ENCODE measurements around the gene PRR33. TPM values are rescaled to one million over a fixed set of nuclear protein-coding genes. Genes with fewer than 3 reads are reported as not detected.
"Not testable (repeated sequence)": the region's sequence is repeated elsewhere in the genome, so short reads cannot be mapped to it uniquely, and the experiment has no call there.

The PRR33 gene
- total RNA-seq, 1 donor from 2014 or later, result 0.75 TPM

DNA sequence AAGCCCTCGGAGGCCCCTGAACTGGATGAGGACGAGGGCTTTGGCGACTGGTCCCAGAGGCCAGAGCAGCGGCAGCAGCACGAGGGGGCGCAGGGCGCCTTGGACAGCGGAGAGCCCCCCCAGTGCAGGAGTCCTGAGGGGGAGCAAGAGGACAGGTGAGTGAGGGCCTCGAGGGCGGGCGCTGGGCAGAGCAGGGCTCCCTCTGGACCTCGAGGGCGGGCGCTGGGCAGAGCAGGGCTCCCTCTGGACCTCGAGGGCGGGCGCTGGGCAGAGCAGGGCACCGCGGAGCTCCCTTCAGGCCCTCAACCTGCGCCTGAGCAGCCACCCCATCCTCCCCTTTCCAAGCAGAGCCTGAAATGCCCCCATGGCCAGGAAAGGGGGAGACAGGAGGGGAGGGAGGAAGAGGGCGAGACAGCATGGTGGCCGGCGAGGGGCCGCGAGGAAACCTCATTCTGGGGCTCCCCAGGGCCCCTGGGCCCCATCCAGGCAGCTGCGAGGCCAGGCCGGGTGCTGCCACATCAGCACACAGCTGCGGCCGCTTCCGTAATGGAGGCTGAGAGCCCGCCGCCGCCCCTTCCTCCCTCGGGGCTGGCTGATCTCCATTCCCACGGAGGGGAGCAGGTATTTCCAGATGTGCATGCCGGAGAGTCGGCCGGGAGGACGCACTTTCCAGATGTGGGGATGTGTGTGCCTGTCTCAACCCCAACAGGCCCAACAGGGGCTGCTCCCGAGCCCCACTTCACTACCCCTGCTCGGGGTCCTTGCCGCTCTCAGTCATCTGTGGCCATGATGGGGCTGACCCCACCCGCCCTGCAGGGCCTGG is 10.0 kb downstream of the PRR33 start:
- intact Hi-C loops (cut with DNase I), result loop anchor here (2.0 to 5.0 kb wide), 4 partner anchors 36 to 269 kb away; partner anchors contain the start of genes TNNI2 and TNNT3

GRCh38 chr11:1880746-1881441 is 10.8 kb downstream of the PRR33 start:
- DNase-seq (ENCODE audit: low spot score), result no peak
- intact Hi-C loops (cut with DNase I), result loop anchor here (5.0 kb wide), 3 partner anchors 36 to 189 kb away; partner anchors contain the start of genes TNNI2 and TNNT3

More for the DNA sequence above, 10.0 kb downstream of the PRR33 start:
- peak; percentile 63 for DNase-seq (ENCODE audit: low spot score)

DNA sequence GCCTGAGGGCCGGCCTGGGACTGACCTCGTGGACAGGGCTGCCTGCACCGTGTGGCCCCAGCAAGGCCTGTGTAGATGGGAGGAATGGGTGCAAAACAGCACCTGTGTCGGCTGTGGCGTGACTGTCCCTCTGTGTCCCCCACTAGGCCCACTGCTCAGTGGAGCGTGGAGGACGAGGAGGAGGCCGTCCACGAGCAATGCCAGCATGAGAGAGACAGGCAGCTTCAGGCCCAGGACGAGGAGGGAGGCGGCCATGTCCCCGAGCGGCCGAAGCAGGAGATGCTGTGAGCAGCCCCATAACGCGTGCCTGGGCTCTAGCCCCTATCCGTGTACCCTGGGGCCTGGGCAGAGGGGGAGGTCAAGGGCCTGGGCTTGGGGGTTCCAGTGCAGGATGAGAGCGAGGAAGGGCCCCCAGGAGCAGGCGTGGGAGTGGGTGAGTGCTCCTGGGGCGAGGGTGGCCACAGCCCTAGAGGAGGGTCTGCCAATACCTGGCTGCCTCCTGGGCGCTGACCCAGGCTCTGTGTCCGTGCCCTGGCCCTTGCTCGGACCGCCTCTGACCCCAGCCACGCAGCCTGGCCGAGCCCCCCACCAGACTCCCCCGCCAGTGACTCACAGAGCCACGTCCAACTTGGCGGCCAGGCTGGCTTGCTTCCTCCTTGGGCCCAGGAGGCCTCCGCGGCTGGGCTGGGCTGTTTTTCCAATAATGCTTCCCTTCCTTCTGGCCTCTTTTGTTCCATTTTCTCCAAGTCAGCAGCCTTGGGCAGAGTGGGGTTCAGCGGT is 11.6 kb downstream of the PRR33 start:
- DNase-seq (ENCODE audit: low spot score), result peak; percentile 67
- intact Hi-C loops (cut with DNase I), result loop anchor here (5.0 kb wide), 3 partner anchors 37 to 188 kb away; partner anchors contain the start of genes TNNI2 and TNNT3

- intact Hi-C loops (cut with DNase I), result no loop called here
- DNase-seq (ENCODE audit: low spot score), result no peak
Observed at GRCh38 chr11:1879342-1879940, 12.3 kb downstream of the PRR33 start.

GRCh38 chr11:1878137-1879031 is 13.3 kb downstream of the PRR33 start:
- intact Hi-C loops (cut with DNase I), result no loop called here
- DNase-seq (ENCODE audit: low spot score), result peak; percentile 75

DNA sequence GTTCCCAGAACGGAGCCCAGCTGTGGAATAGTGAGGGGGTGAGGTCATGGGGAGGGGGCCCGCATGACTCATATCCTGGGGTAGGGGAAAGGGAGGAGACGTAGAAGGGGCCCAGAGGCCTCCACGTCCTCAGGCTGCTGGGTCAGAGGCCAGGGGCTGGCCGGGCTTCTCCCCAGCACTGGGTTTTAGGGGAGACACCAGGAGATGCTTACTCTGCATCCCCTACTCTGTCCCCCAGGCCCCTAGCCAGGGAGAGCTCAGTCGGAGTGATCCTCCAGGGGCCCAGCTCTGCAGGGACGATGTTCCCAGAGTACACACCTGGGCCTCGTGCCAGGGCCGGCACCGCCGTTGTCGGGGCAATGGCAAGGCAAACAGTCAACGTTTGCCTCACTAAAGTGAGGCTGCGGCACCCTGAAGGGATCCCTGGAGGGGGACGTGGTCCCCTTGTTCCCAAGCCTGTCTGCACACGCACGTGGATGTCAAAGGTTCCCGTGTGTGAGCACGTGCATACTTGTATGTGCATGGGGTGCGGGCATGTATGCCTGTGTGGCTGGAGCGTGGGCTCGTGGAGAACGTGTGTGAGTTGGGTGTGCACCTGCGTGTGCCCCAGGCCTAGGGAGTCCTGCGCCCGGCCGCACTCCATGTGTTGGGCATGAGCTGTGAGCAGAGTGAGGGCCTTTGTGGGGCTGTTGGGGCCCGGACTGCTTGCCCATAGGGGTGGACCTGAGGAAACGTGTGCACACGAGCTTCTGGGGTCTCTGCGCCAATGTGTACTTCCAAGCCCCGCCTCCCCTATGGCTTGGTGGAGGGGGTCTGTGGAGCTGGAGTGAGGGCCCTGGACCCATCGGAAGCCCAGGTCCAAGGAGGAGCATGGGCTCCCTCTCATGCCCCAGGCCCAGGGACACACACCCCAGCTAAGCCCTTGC is 14.2 kb downstream of the PRR33 start:
- intact Hi-C loops (cut with DNase I), result no loop called here
- peak; percentile 78 for DNase-seq (ENCODE audit: low spot score)

GRCh38 chr11:1876361-1877063 is 15.2 kb downstream of the PRR33 start:
- peak; percentile 81 for DNase-seq (ENCODE audit: low spot score)
- intact Hi-C loops (cut with DNase I), result no loop called here

- DNase-seq (ENCODE audit: low spot score); intact Hi-C loops (cut with DNase I): not testable (repeated sequence)
Observed at GRCh38 chr11:1875851-1876301, 15.8 kb downstream of the PRR33 start.

DNA sequence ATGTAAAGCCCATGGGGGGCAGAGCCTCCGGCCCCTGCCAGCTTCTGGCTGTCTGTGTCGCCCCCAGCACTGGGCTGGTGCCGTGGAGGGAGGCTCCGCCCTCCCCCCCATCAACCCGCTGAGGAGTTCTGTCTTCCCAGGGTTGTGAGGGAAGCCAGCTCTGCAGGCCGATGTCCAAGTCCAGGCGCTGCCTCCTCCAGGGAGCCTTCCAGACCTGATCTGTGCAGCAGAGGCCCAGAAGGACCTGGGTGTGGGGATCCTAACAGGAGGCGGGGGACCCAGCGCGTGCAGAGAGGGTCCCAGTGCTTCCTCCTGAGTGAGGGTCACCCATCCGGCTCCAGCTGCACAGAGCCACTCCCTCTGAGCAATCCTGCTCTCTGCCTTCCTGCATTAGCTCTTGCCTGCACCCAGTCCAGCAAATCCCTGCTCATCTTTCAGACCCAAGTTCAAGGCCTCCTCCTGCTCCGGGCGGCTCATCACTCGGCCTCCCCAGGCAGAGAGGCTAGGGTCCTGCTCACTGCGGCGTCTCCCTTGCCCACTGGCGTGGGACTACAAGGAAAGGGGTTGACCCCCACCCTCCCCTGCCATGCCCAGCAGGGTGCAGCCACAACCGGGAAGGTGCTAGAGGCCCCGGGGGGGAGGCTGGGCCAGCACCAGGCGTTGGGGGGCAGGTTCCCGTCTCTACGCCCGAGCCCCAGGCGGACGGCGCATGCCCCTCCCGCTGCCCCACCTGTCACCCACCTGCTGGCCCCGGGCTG is 16.4 kb downstream of the PRR33 start:
- DNase-seq (ENCODE audit: low spot score), result peak; percentile 75
- intact Hi-C loops (cut with DNase I), result no loop called here

DNA sequence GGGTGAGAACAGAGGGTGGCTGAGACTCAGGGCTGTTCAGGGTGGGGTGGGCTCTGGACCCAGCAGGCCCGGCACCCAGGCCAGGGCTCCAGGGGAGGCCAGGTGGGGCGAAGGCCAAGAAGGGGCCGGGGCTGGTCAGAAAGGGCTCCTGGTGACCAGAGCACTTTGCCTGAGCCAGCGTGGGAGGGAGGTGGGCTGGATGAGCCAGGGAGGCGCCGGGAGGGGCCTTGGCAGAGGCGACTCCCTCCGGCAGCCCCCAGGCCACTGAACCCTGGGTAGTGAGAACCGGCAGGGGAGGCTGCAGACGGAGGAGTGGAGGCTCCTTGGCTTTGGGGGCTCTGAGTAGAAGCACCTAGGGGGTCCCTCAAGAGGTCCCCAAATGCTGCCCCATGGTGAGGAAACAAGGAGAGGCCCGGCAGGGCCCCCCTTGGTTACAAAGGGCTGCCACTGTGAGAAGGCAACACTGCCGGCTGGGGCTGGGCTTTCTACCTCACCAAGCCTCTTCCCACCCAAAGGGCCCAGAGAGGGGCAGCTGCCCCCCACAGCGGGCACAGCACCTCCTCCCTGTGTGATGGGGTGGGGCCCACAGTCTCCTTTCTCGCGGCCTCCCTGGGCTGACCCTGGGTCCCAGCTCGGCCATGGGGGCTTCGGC is 17.1 kb downstream of the PRR33 start:
- intact Hi-C loops (cut with DNase I), result not testable (repeated sequence)

GRCh38 chr11:1873813-1874150 is 17.9 kb downstream of the PRR33 start:
- intact Hi-C loops (cut with DNase I); DNase-seq (ENCODE audit: low spot score): not testable (repeated sequence)

More for the DNA sequence above, 17.1 kb downstream of the PRR33 start:
- not testable (repeated sequence) for DNase-seq (ENCODE audit: low spot score)

GRCh38 chr11:1873048-1873812 is 18.5 kb downstream of the PRR33 start:
- no peak for DNase-seq (ENCODE audit: low spot score)
- intact Hi-C loops (cut with DNase I), result no loop called here

- intact Hi-C loops (cut with DNase I), result no loop called here
- DNase-seq (ENCODE audit: low spot score), result no peak
Observed at GRCh38 chr11:1872267-1872985, 19.3 kb downstream of the PRR33 start.

DNA sequence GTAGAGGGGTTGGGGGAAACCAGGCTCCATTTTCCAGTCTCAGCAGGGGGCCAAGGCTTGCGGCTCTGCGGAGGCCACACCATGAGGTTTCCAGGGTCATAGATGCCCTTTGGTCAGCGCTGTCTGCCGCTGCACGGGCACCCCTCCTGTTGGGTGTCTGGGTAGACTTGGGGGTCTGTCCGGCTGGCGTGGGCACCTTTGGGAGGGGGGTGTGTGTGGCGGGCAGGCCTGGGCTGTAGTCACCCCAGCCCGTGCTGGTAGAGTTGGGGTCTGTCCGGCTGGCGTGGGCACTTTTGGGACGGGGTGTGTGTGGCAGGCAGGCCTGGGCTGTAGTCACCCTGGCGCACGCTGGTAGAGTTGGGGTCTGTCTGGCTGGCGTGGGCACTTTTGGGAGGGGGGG is 20.2 kb downstream of the PRR33 start:
- DNase-seq (ENCODE audit: low spot score), result no peak
- intact Hi-C loops (cut with DNase I), result no loop called here
